Colon (tissue), 2 donors: ENCODE results near the gene ZNF782.
"Not testable (repeated sequence)": the region's sequence is repeated elsewhere in the genome, so short reads cannot be mapped to it uniquely, and the experiment has no call there.

Source experiments
- FAIRE-seq: peaks from 2 replicates; lab custom pipeline; 2012; peaks lifted over from hg19 to GRCh38; lab: Jason Lieb, UNC
- donor health status: control.
- donor health status: control.

The ZNF782 gene

GRCh38 chr9:96854651-96855273 is 448 bp upstream of the ZNF782 start:
- FAIRE-seq = no peak

DNA sequence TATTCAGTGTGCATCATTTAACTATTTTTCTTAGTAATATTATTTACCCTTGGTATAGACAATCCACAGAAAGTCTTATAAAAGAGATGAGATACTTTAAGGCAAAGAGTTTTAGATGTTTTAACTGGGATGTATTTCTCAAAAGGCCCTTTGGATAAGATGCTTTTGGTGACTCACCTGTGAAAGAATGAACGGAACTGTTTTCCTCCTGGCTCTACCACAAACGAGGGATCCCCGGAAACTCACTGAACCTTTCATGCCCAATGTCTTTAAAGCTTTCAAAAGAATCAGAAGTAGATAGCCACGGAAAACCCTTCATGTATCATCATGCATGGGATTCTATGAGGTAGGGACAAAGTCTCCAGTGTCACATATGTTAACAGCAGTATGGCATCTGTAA is 1.6 kb downstream of the ZNF782 start:
- FAIRE-seq = no peak

DNA sequence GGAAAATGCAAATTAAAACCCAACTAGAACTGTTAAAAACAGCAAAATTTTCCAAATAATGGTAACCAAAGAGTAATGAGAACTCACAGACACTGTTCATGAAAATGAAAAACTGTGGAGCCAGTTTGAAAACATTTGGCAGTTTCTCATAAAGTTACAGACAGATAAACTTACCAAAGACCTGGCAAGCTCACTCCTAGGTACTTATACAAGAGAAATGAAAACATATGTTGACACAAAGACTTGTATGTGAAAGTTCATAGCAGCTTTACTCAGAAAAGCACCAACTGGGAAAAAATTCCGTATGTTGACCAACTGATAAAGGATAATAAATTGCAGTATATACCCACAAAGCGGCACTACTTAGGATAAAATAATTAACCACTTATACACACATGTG is 10.3 kb downstream of the ZNF782 start:
- no peak for FAIRE-seq

- FAIRE-seq = no peak
Observed at GRCh38 chr9:96818533-96818932, 35.8 kb downstream of the ZNF782 start.

DNA sequence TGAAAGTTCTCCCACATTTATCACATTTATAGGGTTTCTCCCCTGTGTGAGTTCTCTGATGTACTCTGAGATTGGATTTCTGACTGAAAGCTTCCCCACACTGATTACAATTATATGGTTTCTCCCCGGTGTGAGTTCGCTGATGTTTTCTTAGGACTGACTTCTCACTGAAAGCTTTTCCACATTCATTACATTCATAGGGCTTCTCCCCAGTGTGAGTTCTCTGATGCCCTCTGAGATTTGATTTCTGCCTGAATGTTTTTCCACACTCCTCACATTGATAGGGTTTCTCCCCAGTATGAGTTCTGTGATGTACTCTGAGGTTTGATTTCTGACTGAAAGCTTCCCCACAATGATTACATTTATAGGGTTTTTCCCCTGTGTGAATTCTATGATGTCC is 36.3 kb downstream of the ZNF782 start:
- no peak for FAIRE-seq

DNA sequence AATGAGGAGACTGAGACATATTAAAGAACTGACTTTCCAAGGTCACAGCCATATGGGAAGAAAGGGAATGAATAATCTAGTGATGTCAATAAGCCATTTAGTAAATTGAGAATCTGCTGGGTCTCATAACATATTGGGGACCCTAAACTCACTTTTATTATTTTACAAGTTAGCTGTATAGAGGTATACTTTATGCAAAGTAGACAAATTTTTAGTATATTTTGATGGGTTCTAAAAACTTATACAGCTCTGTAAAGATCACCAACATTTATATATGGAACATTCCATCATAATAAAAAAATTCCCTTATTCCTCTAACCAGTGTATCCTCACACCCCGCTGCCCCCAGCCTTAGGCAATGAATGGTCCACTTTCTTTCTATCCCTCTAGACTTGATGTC is 40.7 kb downstream of the ZNF782 start:
- no peak for FAIRE-seq

DNA sequence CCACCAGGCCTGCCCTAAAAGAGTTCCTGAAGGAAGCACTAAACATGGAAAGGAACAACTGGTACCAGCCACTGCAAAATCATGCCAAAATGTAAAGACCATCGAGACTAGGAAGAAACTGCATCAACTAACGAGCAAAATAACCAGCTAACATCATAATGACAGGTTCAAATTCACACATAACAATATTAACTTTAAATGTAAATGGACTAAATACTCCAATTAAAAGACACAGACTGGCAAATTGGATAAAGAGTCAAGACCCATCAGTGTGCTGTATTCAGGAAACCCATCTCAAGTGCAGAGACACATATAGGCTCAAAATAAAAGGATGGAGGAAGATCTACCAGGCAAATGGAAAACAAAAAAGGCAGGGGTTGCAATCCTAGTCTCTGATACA is 55.4 kb downstream of the ZNF782 start:
- not testable (repeated sequence) for FAIRE-seq

- no peak for FAIRE-seq
Observed at GRCh38 chr9:96784021-96784420, 70.3 kb downstream of the ZNF782 start.

GRCh38 chr9:96782235-96782634 is 72.1 kb downstream of the ZNF782 start:
- no peak for FAIRE-seq

DNA sequence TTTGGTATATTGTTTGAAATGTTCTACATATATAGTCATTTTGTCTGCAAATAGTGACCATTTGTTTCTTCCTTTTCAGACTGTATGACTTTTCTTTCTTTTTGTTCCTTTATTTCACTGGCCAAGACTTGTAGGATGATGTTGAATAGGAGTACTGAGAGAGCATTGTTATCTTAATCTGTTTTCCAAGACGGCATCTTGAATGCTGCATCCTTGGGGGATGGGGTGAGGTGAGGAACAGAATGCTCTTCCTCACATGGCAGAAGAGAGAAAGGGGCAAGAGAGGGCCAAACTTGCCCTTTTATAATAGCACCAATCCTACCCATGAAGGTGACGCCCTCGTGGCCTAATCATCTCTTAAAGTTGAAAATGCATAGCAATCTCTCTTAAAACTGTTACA is 72.8 kb downstream of the ZNF782 start:
- FAIRE-seq = no peak

DNA sequence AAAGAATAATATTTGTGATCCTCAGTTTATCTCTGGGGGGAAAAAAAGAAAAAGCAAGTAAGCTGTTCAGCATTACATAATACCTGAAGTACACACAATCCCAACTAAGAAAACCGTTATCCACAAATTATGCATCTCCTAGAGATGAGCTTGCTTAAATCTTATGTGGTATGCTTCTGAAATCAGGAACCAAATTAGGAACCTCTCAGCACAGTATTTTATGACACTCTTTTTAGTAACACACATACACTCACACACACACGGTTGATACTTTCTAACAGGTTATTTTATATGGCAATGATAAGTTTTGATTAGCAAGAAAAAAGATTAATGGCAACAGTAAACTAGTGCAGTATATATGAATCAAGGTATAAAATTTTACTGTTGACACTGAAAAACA is 75.2 kb downstream of the ZNF782 start:
- no peak for FAIRE-seq

- FAIRE-seq = no peak
Observed at GRCh38 chr9:96777426-96777864, 76.9 kb downstream of the ZNF782 start.

GRCh38 chr9:96771124-96771523 is 83.2 kb downstream of the ZNF782 start:
- FAIRE-seq = no peak

DNA sequence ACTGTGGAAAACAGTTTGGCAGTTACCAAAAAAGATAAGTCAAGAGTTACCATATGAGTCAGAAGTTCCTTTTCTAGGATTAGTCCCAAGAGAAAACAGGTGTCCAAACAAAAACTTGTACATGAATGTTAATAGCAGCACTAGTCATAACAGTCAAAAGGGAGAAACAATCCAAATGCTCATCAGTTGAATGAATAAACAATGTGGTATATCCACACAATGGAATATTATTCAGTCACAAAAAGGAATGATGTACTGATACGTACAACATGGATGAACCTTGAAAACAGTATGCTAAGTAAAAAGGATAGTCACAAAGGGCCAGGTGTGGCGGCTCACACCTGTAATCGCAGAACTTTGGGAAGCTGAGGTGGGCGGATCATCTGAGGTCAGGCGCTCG is 84.3 kb downstream of the ZNF782 start:
- no peak for FAIRE-seq
